SIG-M5 treated with dmso at 0.1 percent for 504 hours (cell line): ENCODE data around the gene GRIK3.
"Not testable (repeated sequence)": the region's sequence is repeated elsewhere in the genome, so short reads cannot be mapped to it uniquely, and the experiment has no call there.

Source experiments
- DNase-seq: peaks from one replicate; lab custom pipeline; 2025; ENCODE audit not compliant: unreplicated experiment; lab: John Stamatoyannopoulos, UW

GRIK3 gene

DNA sequence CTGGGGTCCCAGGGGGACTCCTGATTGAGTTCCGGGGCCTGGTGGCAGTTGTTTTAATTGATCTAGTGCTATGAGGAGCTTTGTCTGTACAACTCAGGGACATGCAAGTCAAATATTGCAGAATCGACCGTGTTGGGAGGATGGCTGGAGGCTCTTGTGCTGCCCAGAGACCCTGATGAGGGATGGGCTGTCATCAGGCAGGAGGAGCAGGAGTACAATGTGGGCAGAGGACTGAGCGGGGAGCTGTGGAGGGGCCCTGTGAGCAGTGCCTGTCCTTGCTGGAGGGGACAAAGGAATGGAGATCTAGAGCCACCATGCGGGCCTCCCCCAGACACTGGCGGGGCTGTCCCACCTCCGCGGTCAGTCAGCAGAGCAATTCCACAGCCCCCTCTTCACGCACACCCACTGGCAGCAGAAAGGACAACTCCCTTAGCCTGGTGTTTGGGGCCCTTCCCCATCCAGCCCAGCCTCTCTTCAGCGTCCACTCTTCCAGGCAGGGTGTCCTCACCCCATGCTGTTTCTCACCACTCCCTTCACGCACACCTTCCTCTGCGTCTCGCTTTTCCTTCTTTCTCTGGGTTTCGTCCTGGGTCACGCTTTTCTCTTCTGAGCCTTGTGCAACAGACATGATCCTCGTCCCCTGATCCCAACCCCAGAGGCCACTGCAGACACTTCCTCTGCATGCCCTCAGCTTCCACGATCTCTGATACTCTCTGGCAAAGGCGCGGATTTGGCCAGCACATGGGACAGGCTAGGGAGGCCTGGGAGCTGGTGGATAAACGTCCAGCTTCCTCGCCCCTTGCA lies 122.6 kb downstream of the GRIK3 start:
- no peak for DNase-seq

DNA sequence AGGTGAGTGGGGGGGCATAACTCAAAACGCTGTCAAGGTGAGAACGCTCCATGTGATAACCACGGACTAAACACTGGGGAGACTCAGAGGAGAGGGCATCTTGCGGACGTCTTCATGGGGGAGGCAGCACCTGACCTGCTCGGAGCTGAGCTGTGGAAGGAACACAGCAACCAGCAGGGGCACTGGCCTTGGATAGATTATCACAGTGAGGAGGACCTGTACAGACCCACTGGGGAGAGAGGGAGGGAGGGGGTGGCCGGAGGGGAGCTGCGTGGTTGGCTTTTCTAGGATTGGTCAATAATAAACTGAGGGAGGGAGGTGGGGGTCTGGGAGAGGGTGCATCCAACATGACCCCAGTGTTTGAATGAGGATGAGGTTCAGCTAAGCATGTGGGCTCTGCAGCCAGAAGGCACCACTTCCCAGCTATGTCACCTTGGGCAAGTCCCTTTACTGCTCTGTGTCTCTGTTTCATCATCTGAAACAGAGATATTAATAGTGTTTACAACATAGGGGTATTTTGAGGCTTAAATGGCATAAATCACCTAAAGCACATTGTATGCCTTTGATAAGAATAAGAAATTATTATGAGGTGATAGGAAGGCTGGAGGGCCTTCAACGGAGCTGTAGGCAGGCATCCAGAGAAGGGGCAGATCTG lies 123.3 kb downstream of the GRIK3 start:
- no peak for DNase-seq

DNA sequence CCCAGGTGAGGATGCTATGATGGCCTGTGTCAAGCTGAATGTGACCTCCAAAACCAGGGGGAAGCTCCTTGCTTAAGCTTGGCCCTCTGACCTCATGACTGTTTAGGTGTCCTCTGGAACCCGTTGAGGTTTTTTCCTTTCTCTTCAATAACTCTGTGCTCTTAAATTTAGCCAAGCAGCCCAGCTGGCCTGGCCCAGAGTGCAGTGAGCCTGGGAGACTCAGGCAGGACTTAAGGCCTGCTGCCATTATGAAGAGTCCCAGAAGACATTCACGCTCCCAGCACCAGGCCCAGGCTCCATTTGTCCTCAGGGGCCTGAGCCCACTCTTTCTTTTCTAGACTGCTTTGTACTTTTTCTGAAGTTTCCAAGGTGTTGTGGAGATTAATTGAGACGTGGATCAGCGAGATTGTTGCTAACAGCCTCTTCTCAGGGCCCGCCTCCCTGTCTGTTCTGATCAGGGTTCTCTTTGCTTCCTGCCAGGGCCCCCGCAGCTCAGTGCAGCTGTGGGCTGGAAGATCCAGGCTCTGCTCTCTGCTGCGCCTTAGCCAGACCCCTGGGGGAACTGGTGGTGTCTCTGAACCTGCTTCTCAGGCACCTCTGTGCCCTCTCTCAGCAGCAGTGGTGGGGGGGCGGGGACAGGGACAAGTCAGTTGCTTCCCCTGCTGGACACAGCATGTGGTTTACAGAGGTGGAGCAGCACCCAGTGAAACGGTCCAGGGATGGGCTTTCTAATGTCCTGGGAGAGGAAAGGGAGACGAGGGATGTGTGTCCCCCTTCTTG lies 124.2 kb downstream of the GRIK3 start:
- no peak for DNase-seq

DNA sequence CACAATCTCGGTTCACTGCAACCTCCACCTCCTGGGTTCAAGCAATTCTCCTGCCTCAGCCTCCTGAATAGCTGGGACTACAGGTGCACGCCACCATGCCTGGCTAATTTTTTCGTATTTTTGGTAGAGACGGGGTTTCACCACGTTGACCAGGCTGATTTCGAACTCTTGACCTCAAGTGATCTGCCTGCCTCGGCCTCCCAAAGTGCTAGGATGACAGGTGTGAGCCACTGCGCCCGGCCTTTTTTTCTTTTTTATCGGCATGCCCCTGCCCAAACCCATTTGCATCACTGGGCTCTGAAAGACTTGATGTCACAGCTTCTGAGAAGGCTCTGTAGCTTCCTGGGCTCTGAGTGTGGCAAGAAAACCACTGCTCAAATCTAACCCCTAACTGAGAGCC lies 125.0 kb downstream of the GRIK3 start:
- DNase-seq: not testable (repeated sequence)

DNA sequence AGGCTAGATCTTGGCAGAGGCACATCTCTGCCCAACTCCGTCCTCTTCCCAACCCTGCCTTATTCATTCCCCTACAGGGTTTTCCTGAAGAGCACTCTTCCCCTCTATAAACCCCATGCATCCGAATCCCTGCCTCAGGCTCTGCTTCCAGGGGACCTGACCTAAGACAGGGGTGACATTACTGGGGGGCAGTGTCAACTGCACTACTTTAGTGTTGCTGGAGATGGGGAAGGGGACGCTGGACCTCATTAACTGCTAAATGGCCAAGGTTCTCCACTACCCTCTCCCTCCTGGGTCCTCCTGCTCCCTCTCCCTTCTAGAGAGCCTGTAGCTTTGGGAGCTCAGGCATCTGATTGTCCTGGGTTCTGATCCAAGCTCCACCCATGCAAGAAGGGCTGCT lies 126.2 kb downstream of the GRIK3 start:
- DNase-seq: no peak

DNA sequence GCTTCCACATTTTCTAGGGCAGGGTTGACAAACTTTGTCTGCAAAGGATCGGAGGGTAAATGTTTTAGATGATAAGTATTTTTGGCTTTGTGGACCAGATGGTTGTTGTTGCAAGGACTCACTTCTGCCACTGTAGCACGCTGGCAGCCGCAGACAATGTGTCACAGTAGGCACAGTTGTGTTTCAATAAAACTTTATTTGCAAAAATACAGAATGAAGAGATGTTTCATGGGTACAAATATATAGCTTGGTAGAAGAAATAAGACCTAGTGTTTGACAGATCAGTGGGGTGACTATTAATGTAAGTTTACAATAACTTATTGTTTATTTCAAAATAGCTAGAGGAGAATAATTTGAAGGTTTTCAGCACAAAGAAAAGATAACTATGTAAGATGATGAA lies 127.8 kb downstream of the GRIK3 start:
- DNase-seq: no peak

DNA sequence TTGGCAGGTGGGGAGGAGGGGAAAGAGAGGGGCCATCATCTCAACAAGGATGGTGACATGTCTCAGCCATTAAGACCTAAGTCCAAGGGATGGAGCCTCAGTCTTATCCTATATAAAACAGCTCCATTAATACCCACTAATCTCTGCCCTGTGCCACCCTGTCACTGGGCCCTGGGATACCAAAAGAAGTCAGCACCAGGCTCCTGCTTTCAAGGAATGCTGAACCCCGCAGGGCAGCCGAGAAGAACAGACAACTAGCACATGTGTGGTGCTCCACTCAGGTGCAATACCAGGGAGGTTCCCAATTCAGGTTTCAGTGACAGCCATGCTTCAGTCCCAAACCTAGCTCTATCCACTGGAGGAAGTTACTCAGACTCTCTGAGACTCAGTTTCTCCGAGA lies 128.4 kb downstream of the GRIK3 start:
- no peak for DNase-seq

DNA sequence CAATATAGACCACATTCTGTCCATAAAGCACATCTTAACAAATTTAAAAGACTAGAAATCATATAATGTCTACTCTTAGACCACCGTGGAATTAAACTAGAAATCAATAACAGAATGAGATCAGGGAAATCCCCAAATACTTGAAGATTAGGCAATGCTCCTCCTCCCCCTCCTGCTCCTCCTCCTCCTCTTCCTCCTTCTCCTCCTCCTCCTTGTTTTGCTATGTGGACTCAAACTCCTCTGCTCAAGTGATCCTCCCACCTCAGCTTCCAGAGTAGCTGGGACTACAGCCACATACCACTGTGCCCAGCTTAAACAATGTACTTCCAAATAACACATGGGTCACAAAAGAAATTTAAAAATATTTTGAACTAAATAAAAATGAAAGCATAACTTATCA lies 134.2 kb downstream of the GRIK3 start:
- DNase-seq: no peak

DNA sequence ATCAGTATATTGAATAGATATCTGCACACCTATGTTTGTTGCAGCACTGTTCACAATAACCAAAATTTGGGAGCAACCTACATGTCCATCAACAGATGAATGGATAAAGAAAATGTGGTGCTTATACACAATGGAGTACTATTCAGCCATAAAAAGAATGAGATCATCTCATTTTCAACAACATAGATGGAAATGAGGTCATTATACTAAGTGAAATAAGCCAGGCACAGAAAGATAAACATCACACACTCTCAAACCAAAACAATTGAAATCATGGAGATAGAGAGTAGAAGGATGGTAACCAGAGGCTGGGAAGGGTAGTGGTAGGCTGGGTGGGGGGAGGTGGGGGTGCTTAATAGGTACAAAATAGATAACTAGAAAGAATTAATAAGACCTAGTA lies 136.5 kb downstream of the GRIK3 start:
- DNase-seq: not testable (repeated sequence)

DNA sequence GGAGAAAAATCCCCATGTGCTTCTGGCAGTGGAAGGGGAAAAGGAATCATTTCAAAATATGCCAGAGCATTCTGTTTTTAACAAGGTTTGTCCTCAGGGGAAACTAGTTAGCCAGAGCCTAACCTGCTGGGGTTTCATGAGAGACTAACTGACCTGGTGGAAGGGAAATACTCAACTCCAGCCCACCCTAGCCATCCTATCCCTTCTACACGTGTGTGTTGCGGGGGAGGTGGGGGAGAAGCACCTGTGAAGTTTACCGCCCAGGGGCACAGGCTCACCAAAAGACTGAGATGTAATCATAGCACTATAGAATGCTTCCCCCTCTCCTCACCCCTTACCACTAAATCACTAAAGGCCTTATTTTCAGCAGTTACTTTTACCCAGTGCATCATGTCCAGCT lies 139.5 kb downstream of the GRIK3 start:
- DNase-seq: no peak

DNA sequence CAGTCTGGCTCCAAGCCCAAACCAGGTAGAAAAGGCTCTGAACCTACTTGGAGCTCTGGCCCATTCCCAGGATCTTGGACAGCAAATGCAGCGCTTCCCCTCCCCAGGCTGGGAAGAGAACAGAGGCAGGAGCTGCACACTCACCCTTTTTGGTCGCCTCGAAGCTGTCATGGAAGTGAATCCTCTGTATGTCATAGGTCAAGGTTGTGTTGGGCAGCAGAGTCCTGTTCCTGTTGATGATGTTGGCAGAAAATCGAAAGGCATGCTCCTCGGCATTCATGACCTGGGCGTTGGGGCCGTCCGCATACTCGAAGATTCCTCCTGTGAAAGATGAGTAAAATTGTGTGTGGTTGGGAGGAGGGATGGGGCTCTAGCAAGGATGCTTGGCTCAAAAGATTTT lies 143.5 kb downstream of the GRIK3 start:
- no peak for DNase-seq

DNA sequence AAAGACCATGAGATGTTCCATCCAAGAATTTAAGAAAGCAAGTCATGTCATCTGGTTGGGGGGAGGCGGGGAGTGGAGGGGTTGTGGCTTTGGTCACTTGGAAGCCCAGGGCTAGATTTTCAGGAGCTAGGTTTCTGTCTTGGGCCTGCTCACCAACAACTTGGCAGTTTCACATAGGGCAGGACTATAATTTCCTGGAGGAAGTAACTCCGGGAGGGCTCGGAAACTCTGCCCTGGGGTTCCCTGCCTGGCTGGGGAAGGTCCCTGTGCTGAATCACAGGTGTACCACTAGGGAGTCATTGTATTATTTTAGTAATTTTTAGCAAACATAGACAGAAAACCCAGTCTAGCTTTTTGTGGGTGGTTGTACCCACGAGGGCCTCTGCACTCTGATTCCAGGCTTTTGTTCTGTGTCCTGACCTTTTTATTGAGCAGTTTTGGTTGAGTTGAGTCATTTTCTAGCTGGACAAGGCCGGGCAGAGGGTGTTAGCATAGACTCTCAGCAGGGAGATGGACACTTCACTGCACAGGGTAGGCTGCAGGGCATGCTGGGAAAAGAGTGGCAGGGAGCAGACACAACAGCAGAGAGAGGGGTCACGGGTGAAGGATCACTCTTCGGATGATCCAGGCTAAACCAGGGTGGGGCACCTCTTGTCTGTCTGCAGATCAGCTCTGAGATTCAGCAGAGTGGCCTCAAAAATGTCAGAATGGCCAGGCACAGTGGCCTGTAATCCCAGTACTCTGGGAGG lies 144.7 kb downstream of the GRIK3 start:
- no peak for DNase-seq

DNA sequence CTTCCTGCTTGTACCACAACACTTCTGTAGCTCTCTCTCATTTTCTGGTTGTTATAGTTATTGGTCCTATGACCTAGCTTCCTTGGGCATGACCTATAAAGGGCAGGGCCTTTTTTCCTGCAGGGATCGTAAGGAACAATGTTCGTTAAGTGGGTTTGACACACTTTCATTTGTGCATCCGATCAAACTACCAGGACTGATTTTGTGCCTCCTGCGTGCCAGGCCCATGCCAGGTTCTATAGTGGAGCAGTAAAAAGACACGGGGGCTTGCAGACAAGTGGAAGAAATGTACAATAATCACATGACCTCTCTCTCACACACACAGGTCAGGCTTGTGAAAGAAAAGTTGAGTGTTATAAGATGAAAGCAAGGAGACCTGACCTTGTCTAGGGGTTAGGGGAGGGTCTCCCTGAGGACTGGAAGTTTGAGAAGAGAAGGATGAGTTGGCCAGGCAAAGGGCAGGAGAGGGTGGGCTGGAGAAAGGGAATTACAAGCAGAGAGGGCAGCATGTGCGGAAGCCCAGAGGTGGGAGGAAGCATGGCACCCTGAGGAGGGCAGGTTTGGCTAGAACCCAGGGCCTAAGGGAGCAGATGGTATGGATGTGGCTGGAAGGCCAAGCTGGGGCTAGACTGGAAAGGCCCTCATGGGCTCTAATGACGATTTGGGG lies 145.4 kb downstream of the GRIK3 start:
- no peak for DNase-seq

DNA sequence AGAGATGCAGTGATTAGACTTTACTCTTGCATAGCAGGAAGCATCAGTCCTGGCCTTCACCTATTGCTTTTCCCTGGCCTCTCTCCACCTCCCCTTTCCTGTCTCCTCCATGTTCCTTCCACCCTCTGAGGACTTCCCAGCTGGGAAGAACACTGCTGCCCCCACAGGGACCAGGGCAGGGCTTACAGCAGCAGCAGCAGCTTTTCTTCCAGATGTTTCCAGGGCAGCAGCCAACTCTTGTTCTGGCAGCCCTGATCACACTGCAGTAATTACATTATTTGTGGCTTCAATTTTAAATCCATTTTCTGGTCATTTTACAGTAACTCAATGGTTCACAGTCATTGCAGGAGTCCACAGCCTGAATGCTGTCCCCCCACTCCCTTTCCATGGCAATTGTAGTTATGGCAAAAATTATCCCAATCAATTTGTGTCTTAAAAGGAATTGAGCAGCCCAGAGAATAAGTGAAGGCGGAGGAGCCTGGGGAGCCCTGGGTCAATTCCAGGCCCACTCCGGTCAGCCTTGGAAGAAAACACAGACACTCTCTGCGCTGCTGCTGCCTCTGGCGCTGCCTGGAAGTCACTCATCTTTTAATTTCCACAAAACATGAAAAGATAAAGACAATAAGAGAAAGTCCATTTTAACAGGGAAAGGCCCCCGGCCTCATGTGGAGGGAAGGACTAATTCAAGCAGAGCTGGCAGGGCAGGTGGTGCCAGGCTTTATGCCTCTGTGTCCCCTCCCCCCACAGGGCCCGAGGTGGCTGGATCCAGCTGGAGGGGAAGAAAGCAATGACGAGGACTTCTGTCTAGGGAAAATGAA lies 148.6 kb downstream of the GRIK3 start:
- no peak for DNase-seq

DNA sequence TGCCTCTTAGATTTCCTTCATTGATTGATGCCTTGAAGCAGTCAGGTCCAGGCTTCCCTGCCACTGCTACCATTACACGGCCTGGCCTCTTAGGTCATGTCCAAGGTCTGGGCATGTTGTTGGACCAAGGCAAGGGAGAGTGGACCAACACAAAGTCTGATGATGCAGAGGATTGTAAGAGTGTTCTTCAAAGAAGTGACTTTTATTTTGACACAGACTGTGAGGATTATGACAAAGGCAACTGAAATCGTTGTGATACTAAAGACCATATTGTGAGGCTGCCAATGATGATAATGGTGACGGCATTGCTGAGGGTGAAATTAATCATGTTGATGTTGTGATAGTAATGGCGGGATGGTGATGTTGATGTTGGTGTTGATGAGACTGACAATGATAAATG lies 149.5 kb downstream of the GRIK3 start:
- no peak for DNase-seq

DNA sequence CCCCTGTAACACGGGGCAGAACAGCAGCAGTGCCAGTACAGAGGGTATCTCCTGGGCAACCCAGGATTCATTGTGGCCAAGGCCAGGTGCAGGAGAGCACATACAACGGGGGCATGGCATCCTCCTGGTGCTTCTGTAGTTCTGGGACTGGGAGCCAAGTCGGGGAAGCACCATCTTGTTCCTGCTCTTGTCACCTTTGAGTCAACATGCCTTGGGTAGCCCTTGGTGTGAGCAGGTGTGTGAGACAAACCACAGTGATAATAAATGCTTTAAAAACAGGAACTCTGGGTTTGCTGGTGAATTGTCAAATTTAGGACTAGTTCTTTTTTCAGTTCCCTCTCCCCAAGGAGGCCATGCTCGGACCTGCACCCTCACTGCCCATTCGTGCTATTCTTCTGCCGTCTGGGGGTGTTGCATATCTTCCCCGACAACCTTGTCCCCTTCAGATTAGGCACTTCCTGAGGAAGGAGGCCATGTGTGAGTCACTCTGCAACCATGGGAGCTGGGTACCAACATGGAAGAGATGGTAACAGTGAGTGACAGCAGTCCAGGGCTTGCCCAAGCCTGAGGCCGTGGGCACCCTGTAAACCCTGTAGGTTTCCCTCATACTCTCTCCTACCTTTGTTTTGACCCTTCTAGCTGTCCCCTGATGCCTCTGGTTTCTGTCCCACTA lies 150.2 kb downstream of the GRIK3 start:
- no peak for DNase-seq

DNA sequence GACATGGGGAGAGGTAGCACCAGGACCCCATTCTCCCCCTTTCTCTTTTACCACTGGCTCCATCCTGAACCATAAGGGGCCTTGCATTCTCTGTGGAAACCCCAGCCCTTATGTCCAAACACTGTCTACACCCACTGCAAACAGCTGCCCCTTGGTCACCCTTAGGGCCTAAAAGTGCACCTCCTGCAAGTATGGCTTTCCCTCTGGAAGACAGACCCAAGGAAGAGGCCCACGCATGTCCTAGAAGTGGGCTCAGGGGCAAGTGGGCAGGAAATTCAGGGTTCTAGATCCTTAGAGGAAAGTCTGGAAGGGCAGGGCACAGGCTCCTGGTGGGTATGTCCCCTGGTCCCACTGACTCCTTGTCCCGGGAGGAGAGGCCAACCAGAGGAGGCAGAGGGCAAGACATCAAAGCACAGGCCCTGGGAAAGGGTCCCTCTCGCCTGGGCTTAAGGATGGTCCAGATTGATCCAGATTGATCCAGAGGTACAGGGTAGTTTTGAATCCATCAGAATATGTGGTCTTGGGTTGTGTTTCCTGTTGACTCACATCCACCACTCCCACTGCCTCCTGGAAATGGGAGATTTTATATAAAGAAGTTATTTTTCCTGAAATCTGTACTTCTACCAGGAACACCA lies 150.9 kb downstream of the GRIK3 start:
- DNase-seq: no peak

DNA sequence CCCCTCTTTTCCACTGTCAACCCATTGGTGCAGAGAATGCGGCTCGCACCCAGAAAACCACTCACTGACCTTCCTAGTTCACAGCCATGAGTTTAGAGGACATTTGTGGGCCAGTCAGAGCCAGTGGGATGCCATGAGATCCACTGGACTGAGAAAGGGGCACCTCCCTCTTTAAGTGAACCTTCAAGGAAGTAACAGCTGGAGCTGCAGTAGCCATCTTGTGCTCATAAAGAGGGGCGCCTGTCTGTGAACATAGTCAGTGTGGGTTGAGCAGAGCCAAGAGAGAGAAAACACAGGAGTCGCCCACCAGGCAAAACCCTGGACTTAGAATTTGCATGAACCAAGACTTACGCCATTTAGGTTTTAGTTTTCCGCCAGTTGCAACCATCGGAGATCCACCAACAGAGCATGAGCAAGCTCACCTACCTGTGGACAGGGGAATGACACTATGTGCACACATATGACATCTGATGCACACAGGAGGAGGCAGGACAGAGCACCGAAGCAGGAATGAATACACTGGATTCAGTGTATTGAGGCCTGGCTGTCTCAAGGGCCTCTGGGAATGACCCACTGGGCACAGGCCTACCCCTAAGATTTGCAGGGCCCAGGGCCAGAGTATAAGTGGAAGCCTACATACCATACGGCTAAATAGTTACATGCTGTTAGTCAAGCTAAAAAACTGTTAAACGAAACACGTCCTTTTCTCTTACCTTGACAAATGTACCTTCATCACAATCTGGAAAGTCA lies 151.6 kb downstream of the GRIK3 start:
- no peak for DNase-seq
